ENCODE measurements around the gene FBXO41.

FBXO41 gene

GRCh38 chr2:73243884-73244570, 40.3 kb downstream of the FBXO41 start:
- no peak for DNase-seq (ENCODE audit: low read depth in 2 of 2)

GRCh38 chr2:73239776-73240175, 44.5 kb downstream of the FBXO41 start:
- no peak for DNase-seq (ENCODE audit: low read depth in 2 of 2)

- DNase-seq (ENCODE audit: low read depth in 2 of 2) = no peak
Measured at GRCh38 chr2:73238976-73239375, 45.3 kb downstream of the FBXO41 start.

- DNase-seq (ENCODE audit: low read depth in 2 of 2) = no peak
Measured at GRCh38 chr2:73238149-73238548, 46.1 kb downstream of the FBXO41 start.

- DNase-seq (ENCODE audit: low read depth in 2 of 2) = no peak
Measured at GRCh38 chr2:73237168-73237567, 47.1 kb downstream of the FBXO41 start.

GRCh38 chr2:73235315-73236028, 48.8 kb downstream of the FBXO41 start:
- no peak for DNase-seq (ENCODE audit: low read depth in 2 of 2)

- peak; percentile 70 to 75 for DNase-seq (ENCODE audit: low read depth in 2 of 2)
Measured at GRCh38 chr2:73233932-73234832, 50.1 kb downstream of the FBXO41 start, which contains the start of gene CCT7. Gene CCT7, plus strand, starts transcription at chr2:73234308. Its CDS starts 71 bp downstream, at chr2:73234379.

GRCh38 chr2:73233154-73233931, 50.9 kb downstream of the FBXO41 start, which contains the start of gene PRADC1:
Gene PRADC1, minus strand, starts transcription at chr2:73233239. Its CDS starts 79 bp downstream, at chr2:73233160.
- DNase-seq (ENCODE audit: low read depth in 2 of 2) = peak; percentile 86 to 91

GRCh38 chr2:73232403-73233153, 51.7 kb downstream of the FBXO41 start:
- DNase-seq (ENCODE audit: low read depth in 2 of 2) = peak in 1 of 2 donors; percentile 10

- no peak for DNase-seq (ENCODE audit: low read depth in 2 of 2)
Measured at GRCh38 chr2:73228631-73229030, 55.6 kb downstream of the FBXO41 start.

- no peak for DNase-seq (ENCODE audit: low read depth in 2 of 2)
Measured at GRCh38 chr2:73227086-73227485, 57.2 kb downstream of the FBXO41 start.

- no peak for DNase-seq (ENCODE audit: low read depth in 2 of 2)
Measured at GRCh38 chr2:73225513-73226360, 58.5 kb downstream of the FBXO41 start.

- no peak for DNase-seq (ENCODE audit: low read depth in 2 of 2)
Measured at GRCh38 chr2:73223821-73224220, 60.5 kb downstream of the FBXO41 start.

- no peak for DNase-seq (ENCODE audit: low read depth in 2 of 2)
Measured at GRCh38 chr2:73218298-73218697, 66.0 kb downstream of the FBXO41 start.

- DNase-seq (ENCODE audit: low read depth in 2 of 2) = no peak
Measured at GRCh38 chr2:73217826-73218225, 66.5 kb downstream of the FBXO41 start.

GRCh38 chr2:73217160-73217559, 67.1 kb downstream of the FBXO41 start:
- no peak for DNase-seq (ENCODE audit: low read depth in 2 of 2)

GRCh38 chr2:73215254-73215653, 69.0 kb downstream of the FBXO41 start:
- no peak for DNase-seq (ENCODE audit: low read depth in 2 of 2)

GRCh38 chr2:73214120-73215035, 69.9 kb downstream of the FBXO41 start, which contains the start of gene SMYD5:
Gene SMYD5, plus strand, starts transcription at chr2:73214245. Its CDS starts 22 bp downstream, at chr2:73214267.
- DNase-seq (ENCODE audit: low read depth in 2 of 2) = peak; percentile 82 to 90
